Measurements from ENCODE around the gene ZFPM1. TPM values are rescaled to one million over a fixed set of nuclear protein-coding genes. Genes with fewer than 3 reads are reported as not detected.

Gene ZFPM1
- total RNA-seq, 1 experiment from 2014 or later, result 14.6 TPM

DNA sequence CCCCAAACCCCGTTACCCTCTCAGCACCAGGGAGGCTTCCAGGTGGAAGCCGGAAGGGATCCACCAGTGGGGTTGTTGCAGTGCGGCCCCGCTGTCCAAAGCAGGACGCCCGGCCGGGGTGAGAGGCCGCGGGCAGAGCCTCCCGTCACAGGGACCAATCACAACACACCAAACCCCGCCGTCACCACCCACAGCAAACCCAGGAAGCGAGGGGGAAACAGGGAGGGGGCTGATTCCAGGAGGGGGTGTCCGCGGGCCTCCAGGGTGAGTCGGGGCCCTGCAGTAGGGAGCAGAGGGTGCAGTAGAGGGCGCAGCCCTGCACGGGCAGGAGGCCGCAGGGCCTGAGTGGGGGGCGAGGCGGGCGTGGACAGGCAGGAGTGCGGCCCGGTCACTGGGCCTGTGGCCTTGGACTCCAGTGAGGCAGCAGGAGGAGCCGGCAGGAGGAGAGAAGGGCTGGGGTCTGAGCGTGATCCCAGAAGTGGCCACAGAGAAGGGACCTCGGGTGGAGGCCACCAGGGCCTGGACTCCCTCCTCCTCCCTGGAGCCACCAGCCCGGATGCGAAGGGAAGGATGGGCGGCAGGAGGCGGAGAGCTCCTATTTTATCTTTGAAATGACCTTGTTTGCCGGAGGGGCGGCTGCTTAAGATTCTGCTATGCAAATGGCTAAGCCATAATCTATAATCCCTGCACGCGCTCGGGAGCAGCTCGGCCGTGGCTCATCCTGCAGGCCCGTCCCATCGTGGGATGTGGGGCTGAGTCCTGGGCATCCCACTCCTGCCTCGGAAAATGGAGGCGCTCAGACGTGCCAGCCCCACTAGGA, 41.5 kb downstream of the ZFPM1 start:
- Histone ChIP-seq H3K9me3 (ENCODE audit: control insufficient read depth in 1 of 2, insufficient read depth in 1 of 2, low read depth in 1 of 2, low read length in 2 of 2) (no peaks in the 10 kb centered on the region), H3K79me2 (ENCODE audit: insufficient read depth, low read length) (no peaks in the 10 kb centered on the region), H3K9ac (ENCODE audit: low read length) (no peak overlapping the region), H3K27me3 (ENCODE audit: insufficient read depth, low read length) (no peaks in the 10 kb centered on the region), H3K36me3 (ENCODE audit: control insufficient read depth in 1 of 2, insufficient read depth in 2 of 2, low read length in 2 of 2) (no peaks in the 10 kb centered on the region), H4K20me1 (ENCODE audit: insufficient read depth) (no peaks in the 10 kb centered on the region), H3K9me2 (ENCODE audit: insufficient read depth) (no peaks in the 10 kb centered on the region), H3K4me1 (ENCODE audit: control insufficient read depth in 1 of 2, insufficient read depth in 2 of 2, low read length in 2 of 2) (no peaks in the 10 kb centered on the region), H3K4me3 (replicated peaks in 1 of 2; ENCODE audit: low read depth in 1 of 2, low read length in 2 of 2) (no peak overlapping the region), H2AFZ (ENCODE audit: low read depth, low read length, poor library complexity, severe bottlenecking) (no peak overlapping the region), H3K4me2 (ENCODE audit: low read length) (no peak overlapping the region), H3K27ac (ENCODE audit: low read depth, low read length) (no peak overlapping the region)
- RAD21 ChIA-PET (ENCODE audit: low non-redundant PET in 1 of 2, low total read pairs in 2 of 2, uncharacterized antibody in 2 of 2, unreplicated experiment in 2 of 2), result no interaction called here
- POLR2A ChIA-PET, result no interaction called here
- DNase-seq (ENCODE audit: low read depth, low spot score), result no peak
- no peak for TF ChIP-seq TCF7L2 (IDR thresholded peaks at IDR 0.05; ENCODE audit: borderline replicate concordance, extremely low read depth, insufficient read depth, insufficient read length)
- no peak for ATAC-seq
- CTCF ChIA-PET, result interaction anchor here (1.0 to 1.6 kb wide), 2 partner anchors 10 to 11 kb away, joined by 3 to 5 read pairs; no protein-coding TSS in a partner anchor
- no TSS peak for BruUV-seq (replicated peaks)
- intact Hi-C loops (cut with micrococcal nuclease), result no loop called here

DNA sequence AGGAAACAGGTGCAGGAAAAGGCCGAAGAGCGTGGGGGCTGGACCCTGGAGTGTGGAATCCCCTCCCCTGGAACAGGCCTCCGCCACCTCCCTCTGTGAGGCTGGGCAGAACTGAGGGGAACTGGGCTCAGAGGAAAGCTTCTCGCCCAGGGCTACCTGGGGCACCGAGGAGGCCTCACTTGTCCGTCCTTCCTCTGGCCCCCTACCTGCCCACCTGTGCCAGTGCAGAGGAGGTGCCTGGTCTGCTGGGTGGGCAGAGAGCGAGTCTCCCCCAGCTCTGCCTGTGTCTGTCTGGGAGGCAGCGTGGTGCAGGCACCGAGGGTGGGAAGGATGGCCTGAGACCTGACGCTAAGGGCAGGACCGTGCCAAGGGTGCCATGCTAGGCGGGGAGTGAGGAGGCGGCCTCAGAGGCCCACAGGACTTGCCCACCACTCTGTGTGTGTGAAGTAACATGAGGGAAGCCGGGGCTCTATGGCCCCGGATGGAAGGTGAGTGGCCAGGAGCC, 42.2 kb downstream of the ZFPM1 start:
- POLR2A ChIA-PET, result no interaction called here
- no peaks in the 10 kb centered on the region for H3K79me2 ChIP-seq (ENCODE audit: insufficient read depth, low read length)
- CTCF ChIA-PET, result interaction anchor here (1.0 kb wide), 1 partner anchor 10 kb away, joined by 3 read pairs; no protein-coding TSS in a partner anchor
- H3K4me3 ChIP-seq (replicated peaks in 1 of 2; ENCODE audit: low read depth in 1 of 2, low read length in 2 of 2), result no peak overlapping the region
- H3K9me2 ChIP-seq (ENCODE audit: insufficient read depth), result no peaks in the 10 kb centered on the region
- no peak overlapping the region for H3K4me2 ChIP-seq (ENCODE audit: low read length)
- ATAC-seq (peak; percentile 48; the same call in 1 of the 2 replicates), DNase-seq (ENCODE audit: low read depth, low spot score) (no peak)
- H2AFZ ChIP-seq (ENCODE audit: low read depth, low read length, poor library complexity, severe bottlenecking), result no peak overlapping the region
- H3K27me3 ChIP-seq (ENCODE audit: insufficient read depth, low read length), result no peaks in the 10 kb centered on the region
- TF ChIP-seq EZH2phosphoT487 (IDR thresholded peaks at IDR 0.05; ENCODE audit: borderline replicate concordance), result no peak
- TF ChIP-seq, protein P1, sequence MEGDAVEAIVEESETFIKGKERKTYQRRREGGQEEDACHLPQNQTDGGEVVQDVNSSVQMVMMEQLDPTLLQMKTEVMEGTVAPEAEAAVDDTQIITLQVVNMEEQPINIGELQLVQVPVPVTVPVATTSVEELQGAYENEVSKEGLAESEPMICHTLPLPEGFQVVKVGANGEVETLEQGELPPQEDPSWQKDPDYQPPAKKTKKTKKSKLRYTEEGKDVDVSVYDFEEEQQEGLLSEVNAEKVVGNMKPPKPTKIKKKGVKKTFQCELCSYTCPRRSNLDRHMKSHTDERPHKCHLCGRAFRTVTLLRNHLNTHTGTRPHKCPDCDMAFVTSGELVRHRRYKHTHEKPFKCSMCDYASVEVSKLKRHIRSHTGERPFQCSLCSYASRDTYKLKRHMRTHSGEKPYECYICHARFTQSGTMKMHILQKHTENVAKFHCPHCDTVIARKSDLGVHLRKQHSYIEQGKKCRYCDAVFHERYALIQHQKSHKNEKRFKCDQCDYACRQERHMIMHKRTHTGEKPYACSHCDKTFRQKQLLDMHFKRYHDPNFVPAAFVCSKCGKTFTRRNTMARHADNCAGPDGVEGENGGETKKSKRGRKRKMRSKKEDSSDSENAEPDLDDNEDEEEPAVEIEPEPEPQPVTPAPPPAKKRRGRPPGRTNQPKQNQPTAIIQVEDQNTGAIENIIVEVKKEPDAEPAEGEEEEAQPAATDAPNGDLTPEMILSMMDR (IDR thresholded peaks at IDR 0.05 in 2 of 3, conservative IDR thresholded peaks at IDR 0.05 in 1 of 3; ENCODE audit: borderline replicate concordance in 1 of 3, insufficient read depth in 1 of 3, low read depth in 2 of 3, low read length in 2 of 3), result 0 out of 6 replicates have a peak, but pooled peaks of 1 of the 3 experiments have one; percentile 14
- BruUV-seq (replicated peaks), result no TSS peak
- H4K20me1 ChIP-seq (ENCODE audit: insufficient read depth), result no peaks in the 10 kb centered on the region
- H3K9me3 ChIP-seq (ENCODE audit: control insufficient read depth in 1 of 2, insufficient read depth in 1 of 2, low read depth in 1 of 2, low read length in 2 of 2), result no peaks in the 10 kb centered on the region
- H3K9ac ChIP-seq (ENCODE audit: low read length), result no peak overlapping the region
- no peaks in the 10 kb centered on the region for H3K4me1 ChIP-seq (ENCODE audit: control insufficient read depth in 1 of 2, insufficient read depth in 2 of 2, low read length in 2 of 2)
- H3K27ac ChIP-seq (ENCODE audit: low read depth, low read length), result no peak overlapping the region
- RAD21 ChIA-PET (ENCODE audit: low non-redundant PET in 1 of 2, low total read pairs in 2 of 2, uncharacterized antibody in 2 of 2, unreplicated experiment in 2 of 2), result no interaction called here
- H3K36me3 ChIP-seq (ENCODE audit: control insufficient read depth in 1 of 2, insufficient read depth in 2 of 2, low read length in 2 of 2), result no peaks in the 10 kb centered on the region
- intact Hi-C loops (cut with micrococcal nuclease), result no loop called here

Data from HCT116 (cell line).